NK-92 (cell line): ENCODE results near the gene RBP7.
A peak's percentile ranks its signal among the peaks of the same experiment; 100 is the strongest.
"Not testable (repeated sequence)": the region's sequence is repeated elsewhere in the genome, so short reads cannot be mapped to it uniquely, and the experiment has no call there.

Experiments used
- DNase-seq: peaks from one replicate; lab custom pipeline; 2025; ENCODE audit not compliant: unreplicated experiment; lab: John Stamatoyannopoulos, UW

Gene RBP7

DNA sequence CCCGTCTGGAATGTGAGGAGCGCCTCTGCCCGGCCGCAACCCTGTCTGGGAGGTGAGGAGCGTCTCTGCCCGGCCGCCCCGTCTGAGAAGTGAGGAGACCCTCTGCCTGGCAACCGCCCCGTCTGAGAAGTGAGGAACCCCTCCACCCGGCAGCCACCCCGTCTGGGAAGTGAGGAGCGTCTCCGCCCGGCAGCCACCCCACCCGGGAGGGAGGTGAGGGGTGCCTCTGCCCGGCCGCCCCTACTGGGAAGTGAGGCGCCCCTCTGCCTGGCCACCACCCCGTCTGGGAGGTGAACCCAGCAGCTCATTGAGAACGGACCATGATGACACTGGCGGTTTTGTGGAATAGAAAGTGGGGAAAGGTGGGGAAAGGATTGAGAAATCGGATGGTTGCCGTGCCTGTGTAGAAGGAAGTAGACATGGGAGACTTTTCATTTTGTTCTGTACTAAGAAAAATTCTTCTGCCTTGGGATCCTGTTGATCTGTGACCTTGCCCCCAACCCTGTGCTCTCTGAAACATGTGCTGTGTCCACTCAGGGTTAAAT lies 32.0 kb downstream of the RBP7 start:
- DNase-seq, result not testable (repeated sequence)

DNA sequence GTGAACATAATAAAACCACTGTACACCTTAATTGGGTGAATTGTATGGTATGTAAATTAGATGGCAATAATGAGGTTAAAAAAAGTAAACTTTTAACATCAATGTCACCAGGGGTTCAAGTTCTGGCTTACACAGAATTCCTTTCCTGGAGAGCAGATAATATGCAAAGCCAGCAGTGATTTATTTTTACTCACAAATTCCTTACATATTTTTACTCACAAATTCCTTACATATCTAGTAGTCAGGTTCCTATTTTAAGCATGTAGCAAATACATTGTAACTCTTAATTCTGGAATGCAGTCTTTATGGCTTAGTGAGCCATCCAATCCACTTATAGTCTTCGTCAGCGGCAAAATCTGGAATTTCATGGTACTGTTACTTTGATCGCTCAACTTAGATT lies 34.4 kb downstream of the RBP7 start:
- no peak for DNase-seq

DNA sequence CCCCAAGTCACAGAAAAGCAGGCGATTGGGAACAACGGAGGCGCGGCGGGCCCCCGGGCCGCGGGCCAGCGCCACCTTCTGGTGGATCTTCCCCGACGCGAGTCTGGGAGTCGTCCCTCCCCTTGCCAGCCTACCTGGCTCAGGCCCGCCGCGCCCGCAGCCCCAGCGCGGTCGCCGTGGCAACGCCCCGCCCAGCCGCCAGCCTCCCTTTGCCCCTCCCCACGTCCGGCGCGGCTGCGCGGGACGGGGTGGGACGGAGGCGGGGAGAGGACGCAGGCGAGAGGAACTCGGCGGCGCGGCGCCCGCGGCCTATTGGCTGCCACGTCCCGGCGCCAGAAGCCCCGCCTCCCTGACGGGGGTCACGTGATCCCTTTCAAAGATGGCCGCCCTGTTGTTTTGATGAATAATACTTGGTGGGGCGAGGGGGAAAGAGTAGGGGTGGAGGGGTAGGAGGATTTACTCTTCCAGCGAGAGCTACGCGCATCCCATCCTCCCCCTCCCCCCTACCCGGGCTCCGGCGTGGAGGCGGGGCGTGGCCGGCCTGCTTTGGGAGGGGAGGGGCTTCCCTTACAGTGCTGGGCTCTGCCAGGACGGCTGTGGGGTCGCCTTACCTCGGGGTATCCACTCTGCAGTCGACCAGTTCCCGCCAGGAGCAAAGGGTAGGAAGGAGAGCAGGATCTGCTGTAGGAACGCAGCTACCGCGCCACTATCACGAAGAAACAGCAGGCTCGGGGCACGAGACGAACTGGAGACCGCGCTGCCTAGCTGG lies 35.7 kb downstream of the RBP7 start, which contains the start of gene UBE4B:
Gene UBE4B (plus strand): TSS at position 369 of the 769 bp plus-strand sequence. CDS start 713 bp downstream, outside the sequence.
- peak; percentile 83 for DNase-seq

DNA sequence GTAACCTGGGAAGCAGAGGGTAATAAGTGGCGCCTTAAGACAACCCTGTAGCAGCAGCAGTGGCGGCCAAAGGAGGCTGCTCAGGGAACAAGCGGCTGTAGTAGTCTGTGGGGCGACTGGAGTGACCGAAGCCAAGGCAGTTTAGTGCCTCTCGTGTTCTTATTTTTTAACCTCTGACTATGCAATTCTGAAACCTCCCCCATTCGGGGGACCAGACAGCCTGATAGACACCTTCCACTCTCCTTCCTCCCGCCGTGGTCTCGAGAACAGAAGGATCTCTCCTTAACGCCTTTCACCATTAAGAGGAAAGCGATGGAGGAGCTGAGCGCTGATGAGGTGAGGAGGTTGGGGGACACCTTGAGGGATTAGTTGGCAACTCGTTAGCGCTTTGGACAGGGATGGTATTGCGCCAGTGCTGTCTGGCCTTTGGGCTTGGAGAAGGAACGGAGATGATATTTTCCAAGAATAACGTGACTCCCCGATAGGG lies 36.4 kb downstream of the RBP7 start:
- no peak for DNase-seq

DNA sequence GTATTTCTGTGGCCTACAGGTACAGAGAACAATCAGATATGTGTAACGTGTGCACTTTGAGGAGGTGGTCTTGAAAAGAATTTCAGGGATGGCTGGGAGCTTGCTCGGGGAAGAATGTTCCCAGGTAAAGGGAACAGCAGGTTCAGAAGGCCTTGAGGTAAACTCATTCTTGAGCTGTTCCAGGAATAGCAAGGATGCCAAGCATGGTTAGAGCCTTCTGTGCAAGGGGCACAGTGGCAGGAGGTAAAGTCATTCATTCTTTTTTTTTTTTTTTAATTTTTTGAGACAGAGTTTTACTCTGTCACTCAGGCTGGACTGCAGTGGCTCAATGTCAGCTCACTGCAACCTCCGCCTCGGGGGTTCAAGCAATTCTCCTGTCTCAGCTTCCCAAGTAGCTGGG lies 45.7 kb downstream of the RBP7 start:
- DNase-seq, result no peak

DNA sequence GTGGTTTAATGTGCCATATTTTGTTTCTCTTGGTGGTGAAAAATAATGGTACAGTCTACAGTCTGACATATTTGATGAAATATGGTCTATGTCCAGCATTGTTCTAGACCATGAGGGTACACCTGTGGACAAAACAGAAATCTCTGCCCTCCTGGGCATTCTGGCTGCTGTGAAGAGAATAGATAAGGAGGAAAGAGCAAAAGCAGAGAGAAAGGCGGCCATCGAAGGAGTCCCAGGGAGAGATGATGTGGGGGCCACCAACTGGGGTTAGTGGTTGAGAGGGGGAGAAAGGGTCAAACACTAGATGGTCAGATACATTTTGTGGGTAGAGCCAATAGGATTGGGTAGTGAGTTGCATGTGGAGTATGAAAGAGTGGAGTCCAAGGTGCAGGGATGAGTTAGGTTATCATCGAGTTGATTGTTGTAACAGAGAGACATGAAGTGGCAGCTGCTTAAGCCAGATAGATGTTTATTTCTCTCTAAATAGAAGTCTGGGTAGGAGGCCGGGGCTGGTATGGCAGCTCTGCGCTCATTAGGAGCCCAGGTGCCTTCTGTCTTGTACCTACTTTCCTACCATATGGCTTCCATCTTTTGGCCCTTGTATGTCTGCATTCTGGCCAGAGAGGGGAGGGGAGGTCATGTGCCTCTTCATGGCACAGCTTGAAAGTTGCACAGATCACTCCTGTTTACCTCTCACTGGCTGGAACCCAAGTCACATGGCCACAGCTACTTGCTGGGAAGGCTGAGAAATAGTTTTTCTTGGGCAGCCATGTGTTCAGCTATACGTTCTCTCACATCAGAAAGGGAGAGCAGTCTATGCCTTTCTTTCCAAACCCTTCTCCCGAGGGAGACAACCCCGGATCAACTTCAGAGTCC lies 48.7 kb downstream of the RBP7 start:
- no peak for DNase-seq

DNA sequence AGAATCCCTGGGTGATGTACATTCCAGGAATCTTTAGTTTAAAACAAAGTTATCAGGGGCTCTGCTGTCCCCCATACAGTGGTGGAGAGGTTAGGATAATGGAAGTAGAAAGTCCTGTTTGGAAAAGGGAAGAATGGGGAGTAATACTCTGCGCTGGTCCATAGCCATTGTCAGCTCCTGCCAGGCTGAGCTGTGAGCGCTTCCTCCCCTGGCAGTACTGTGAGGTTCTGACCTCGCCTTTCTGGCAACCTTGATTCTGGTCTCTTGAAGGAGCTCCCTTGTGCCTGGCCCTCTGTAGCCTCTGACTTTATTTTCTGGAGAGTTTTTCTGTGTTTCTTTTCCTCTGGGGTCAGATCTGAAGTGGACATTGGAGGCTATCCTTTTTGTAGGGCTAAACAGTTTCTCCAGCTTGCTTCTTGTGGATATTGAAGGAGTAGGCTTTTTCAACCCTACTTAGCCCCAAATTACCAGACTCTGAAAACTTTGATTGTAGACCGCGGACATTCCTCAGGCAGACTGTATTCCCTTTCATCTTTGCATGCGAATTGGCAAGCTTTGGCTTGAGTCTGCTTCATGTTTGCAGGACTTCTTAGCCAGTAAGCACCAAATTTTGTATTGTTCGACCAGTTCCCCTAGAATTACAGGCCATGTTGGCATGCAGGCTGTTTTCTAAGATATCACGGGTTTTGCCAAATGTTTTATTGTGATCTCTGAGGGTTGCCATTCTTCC lies 49.5 kb downstream of the RBP7 start:
- no peak for DNase-seq

DNA sequence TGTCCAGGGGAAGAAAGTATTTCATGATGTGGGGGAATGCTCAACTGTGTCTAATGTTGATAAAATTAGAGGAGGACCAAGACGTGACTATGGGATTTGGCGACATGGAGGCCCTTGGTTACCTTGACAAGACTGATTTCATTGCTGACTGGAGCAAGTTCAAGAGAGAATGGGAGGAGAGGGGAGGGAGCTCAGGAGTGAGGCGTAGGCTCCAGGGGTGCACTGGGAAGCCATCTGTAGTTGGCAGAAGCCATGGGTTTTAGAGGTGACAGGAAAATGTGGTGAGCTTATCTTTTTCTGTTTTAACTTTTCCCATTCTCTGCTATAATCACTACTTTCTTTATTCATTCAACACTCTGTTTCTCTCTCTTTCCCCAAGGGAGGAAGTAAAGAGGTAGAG lies 51.6 kb downstream of the RBP7 start:
- no peak for DNase-seq

DNA sequence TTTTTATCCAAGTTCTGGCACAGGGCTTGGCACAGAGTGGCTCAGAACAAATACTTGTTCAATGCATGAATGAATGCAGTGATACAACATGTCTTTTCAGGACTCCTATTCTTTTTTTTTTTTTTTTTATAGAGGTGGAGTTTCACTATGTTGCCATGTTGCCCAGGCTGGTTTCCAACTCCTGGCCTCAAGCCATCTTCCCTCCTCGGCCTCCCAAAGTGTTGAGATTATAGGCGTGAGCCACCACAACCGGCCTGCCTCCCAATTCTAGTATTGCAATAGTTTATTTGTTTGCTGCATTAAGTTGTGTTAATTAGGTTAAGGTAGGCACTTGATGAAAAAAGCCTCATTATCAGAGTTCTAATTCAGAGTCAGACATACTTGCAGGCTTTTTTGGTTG lies 53.6 kb downstream of the RBP7 start:
- DNase-seq, result no peak

DNA sequence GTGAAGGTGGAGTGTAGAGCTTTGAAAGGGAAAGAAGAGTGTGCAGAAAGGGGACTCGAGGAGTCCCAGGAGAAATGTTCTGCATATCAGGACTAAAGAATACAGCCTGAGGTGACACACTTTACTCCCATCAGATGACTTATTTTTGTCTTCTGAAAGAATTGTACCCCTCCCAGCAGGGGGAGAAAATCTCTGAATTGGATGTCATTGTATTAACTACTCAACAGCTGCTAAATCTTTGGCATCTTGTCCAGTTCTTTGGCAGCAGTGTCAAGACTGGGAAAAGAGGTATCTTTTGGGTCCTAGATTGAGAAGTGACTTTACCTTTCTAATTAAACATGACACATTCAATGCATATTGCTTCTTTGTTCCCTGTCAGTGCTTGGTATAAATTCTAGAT lies 54.6 kb downstream of the RBP7 start:
- DNase-seq, result no peak

DNA sequence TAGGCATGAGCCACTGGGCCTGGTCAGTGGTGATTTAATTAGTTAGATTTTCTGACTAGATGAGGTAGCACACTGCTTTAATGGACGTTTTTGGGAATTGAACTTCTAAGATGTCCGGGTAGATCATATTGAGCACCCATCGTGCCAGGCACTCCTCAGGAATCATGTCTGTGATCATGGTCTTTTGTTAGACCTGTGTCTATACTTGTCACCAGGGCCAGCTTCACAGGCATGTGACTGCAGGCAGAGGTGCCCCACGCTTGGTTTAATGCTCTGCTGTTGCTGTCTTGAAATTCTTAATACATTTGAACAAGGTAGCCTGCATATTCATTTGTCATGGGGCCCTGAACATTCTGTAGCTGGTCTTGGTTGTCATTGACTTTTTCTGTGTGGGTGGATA lies 55.3 kb downstream of the RBP7 start:
- DNase-seq, result no peak

DNA sequence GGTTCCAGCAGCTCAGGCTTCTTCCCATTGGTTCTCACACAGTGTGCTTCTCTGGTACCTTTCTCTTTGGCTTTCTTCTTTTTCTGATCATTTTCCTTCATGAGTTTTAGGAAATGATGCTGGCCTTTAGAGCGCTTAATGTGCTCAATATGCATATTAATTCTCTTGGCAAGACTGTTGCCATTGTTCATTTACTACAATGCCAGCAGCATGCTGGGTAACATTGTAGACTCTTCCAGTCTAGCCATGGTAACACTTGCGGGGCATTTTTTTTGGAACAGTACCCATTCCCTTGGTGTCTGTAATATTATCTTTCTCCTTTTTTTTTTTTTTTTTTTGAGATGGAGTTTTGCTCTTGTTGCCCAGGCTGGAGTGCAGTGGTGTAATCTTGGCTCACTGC lies 57.4 kb downstream of the RBP7 start:
- no peak for DNase-seq

DNA sequence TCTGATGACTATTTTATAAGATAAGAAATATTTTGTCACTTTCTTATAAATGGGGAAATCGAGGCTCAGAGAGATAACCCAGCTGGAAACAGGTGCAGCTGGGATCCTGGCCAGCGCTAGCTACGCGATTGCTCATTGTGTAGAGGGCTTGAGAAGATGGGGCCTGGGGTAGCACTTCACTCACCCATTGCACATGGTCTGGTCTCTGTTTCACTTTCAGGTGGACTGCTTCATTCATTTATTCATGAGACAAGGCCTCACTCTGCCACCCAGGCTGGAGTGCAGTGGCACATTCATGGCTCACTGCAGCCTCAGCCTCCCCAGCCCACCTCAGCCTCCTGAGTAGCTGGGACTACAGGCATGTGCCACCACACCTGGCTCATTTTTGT lies 59.6 kb downstream of the RBP7 start:
- no peak for DNase-seq

DNA sequence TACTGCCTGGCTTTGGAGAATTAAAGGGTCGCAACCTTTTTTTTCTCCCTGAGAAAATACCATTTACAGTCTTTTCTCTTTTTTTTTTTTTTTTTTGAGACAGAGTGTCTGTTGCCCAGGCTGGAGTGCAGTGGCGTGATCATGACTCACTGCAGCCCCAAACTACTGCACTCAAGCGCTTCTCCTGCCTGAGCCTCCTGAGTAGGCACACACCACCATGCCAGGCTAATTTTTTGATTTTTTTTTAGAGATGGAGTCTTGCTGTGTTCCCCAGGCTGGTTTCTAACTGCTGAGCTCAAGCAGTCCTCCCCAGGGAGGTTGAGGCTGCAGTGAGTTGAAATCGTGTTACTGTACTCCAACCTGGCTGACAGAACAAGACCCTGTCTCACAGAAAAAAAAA lies 60.3 kb downstream of the RBP7 start:
- no peak for DNase-seq

DNA sequence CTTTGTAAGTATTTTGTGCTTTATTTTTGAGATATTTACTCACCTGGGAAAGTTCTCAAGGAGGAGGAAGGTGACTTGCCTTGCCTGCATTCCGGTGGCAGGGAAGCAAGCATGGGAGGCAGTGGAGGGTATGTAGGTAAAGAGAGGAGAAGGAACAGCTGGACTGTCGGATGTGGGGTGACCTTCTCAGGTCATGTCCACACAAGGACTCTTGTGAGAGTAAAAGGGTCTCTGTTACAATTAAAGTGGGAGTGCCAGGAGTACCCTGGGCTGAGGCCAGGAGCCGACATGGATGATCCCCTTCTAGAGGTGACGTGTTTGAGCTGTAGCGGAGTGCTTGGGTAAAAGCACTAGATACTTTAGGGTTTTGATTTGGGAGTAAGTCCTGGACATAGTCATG lies 60.8 kb downstream of the RBP7 start:
- no peak for DNase-seq

DNA sequence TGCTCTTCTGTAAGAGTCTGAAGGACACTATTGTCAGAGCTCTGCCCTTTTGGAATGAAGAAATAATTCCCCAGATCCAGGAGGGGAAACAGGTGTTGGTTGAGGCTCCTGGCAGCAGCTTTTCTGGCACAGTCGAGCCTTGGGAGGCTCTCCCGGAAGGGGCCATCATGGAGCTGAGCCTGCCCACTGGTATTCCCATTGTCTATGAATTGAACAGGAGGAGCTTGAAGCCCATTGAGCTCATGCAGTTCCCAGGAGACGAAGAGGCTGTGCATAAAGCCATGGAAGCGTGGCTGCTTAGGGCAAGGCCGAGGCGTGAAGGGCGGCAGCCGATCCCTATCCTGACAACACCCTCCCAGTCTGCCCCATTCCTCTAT lies 62.3 kb downstream of the RBP7 start:
- DNase-seq, result no peak

DNA sequence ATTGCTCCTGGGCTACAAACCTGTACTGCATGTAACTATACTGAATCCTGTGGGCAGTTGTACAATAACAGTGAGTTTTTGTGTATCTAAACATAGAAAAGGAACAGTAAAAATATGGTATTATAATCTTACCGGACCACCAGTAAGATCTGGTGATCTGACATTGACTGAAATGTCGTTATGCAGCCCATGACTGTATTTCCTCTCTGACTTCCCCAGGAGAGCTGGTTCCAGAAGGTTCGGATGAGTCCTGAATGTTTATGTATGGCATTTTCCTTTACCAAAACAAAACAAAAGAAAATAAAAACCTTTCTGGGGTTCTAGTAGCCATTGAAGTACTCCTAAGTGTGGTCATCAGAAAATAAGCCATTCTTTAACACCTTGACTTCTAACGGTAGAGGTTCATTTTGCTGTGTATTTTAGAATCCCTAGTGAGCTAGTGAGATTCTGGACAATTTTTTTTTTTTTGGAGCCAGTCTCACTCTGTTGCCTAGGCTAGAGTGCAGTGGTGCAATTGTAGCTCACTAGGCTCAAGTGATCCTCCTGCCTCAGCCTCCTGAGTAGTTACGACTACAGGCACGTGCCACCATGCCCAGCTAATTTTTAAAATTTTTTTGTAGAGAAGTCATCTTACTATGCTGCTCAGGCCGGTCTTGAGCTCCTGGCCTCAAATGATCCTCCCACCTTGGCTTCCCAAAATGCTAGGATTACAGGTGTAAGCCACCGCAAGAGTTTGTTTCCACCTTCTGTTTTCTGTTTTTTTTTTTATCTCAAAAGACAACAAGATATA lies 63.5 kb downstream of the RBP7 start:
- no peak for DNase-seq

DNA sequence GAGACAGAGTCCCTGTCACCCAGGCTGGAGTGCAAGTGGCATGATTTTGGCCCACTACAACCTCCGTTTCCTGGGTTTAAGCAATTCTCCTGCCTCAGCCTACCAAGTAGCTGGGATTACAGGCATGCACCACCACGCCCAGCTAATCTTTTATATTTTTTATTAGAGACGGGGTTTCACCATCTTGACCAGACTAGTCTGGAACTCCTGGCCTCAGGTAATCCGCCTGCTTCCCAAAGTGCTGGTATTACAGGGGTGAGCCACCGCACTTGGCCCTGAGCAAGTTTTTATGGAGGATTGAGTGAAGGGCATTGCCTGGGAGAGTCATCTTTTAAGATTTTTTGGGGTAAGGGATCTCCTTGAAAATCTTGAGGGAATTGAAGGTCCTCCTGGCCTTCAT lies 64.2 kb downstream of the RBP7 start:
- no peak for DNase-seq

DNA sequence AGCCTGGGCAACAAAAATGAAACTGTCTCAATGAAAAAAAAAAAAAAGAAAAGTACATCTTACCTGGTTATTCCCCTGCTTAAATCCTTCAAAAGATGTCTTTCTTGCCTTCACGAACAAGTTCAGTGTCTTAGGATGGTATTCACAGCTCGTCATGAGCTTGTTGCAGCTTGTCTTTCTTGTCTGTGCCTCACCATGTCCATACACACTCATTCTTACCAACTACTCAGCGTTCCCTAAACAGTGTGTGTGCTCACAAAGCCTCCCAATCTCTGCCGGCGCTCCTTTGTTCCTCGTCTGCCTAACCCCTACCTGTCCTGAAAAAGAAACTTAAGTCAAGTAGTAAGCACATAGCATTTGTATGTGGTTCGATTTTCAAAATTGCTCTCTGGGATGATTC lies 66.8 kb downstream of the RBP7 start:
- DNase-seq, result no peak
